ENCODE results near the gene GPRC5B.

The GPRC5B gene

DNA sequence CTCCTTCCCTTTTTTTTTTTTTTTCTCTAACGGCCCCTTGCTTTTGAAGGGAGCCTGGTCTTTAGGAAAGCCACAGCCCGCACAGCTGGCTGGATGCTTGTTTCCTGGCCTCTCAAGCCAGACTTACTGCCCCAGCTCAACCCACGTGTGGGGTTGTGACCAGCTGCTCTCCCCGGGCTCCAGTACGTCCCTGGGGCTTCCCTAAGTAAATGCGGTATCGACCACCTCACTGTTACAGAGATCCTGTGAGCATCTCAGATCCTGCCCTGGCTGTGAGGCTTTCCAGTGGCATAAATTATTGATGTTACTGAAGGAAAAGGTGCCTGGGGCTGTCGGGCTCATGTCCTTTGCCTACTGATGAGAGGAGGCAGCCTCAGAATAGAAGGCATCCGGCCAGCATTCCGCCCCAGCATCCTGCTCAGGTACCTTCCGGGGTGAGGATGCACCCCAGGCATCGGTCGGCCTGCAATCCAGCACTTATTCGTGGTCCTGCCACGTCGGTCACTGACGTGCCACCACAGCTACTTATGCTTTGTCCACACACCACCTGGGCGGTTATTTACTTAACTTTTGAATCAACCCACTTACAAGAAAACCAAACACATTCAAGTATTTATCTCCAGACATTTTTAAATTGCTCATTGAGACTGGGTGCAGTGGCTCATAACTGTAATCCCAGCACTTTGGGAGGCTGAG, 9.6 kb downstream of the GPRC5B start:
- TF ChIP-seq, protein P1, sequence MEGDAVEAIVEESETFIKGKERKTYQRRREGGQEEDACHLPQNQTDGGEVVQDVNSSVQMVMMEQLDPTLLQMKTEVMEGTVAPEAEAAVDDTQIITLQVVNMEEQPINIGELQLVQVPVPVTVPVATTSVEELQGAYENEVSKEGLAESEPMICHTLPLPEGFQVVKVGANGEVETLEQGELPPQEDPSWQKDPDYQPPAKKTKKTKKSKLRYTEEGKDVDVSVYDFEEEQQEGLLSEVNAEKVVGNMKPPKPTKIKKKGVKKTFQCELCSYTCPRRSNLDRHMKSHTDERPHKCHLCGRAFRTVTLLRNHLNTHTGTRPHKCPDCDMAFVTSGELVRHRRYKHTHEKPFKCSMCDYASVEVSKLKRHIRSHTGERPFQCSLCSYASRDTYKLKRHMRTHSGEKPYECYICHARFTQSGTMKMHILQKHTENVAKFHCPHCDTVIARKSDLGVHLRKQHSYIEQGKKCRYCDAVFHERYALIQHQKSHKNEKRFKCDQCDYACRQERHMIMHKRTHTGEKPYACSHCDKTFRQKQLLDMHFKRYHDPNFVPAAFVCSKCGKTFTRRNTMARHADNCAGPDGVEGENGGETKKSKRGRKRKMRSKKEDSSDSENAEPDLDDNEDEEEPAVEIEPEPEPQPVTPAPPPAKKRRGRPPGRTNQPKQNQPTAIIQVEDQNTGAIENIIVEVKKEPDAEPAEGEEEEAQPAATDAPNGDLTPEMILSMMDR (IDR thresholded peaks at IDR 0.05; ENCODE audit: low read depth, low read length, missing control alignments): no peak
- DNase-seq (ENCODE audit: low read depth): no peak
- H3K4me3 ChIP-seq (ENCODE audit: low read depth, low read length): no peak overlapping the region

DNA sequence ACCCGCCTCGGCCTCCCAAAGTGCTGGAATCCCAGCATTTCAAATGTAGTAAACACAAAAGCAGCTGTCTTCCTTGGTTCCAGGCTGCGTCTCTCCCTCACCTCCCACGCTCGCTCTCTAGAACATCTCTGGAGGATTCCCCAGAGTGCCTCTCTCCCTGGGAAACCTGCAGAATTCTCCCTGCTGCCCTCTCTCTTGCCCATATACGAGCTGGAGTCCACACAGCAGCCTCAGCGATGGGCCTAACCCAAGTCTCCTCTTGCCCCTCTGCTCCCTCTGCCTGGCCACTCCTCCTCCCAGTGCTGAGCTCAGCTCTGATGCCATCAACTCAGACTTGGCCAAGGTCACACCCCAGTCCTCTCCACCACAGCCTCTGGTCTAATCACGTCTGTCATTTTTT, 10.6 kb downstream of the GPRC5B start:
- TF ChIP-seq, protein P1 (IDR thresholded peaks at IDR 0.05; ENCODE audit: low read depth, low read length, missing control alignments): no peak
- H3K4me3 ChIP-seq (ENCODE audit: low read depth, low read length): no peak overlapping the region
- no peak for DNase-seq (ENCODE audit: low read depth)

GRCh38 chr16:19872935-19873334, 11.7 kb downstream of the GPRC5B start:
- TF ChIP-seq, protein P1 (IDR thresholded peaks at IDR 0.05; ENCODE audit: low read depth, low read length, missing control alignments): no peak
- no peak for DNase-seq (ENCODE audit: low read depth)
- H3K4me3 ChIP-seq (ENCODE audit: low read depth, low read length): no peak overlapping the region

GRCh38 chr16:19872179-19872863, 12.3 kb downstream of the GPRC5B start:
- TF ChIP-seq, protein P1 (IDR thresholded peaks at IDR 0.05; ENCODE audit: low read depth, low read length, missing control alignments): no peak
- H3K4me3 ChIP-seq (ENCODE audit: low read depth, low read length): no peak overlapping the region
- DNase-seq (ENCODE audit: low read depth): no peak

DNA sequence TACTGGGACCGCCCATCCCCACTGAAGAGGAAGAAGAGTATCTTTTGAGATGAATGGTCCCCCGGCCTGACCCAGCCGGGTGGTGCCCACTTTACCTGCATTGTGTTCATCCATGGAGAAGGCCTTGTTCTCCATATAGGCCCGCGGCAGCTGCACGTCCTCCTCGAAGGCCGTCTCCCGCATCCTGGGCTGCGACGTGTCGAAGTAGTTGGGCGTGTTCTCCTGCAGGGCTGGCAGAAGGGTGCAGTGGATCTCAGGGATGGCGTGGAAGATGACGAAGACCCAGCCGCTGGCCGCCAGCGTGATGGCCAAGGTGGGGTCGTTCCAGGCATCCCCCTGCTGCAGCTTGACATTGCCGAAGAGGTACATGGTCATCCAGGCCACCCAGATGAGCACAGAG, 12.9 kb downstream of the GPRC5B start:
- TF ChIP-seq, protein P1 (IDR thresholded peaks at IDR 0.05; ENCODE audit: low read depth, low read length, missing control alignments): no peak
- no peak for DNase-seq (ENCODE audit: low read depth)
- no peak overlapping the region for H3K4me3 ChIP-seq (ENCODE audit: low read depth, low read length)

- DNase-seq (ENCODE audit: low read depth): no peak
- H3K4me3 ChIP-seq (ENCODE audit: low read depth, low read length): no peak overlapping the region
- TF ChIP-seq, protein P1 (IDR thresholded peaks at IDR 0.05; ENCODE audit: low read depth, low read length, missing control alignments): no peak
Observed at GRCh38 chr16:19868421-19868820, 16.2 kb downstream of the GPRC5B start.
